IPS-NIHi11 (cell line): ENCODE data around the gene GNB1L.
A peak's percentile ranks its signal among the peaks of the same experiment; 100 is the strongest.

ENCODE experiments used
- DNase-seq: peaks from one replicate; pipeline ENCODE4 v3.0.0; 2012; ENCODE audit warnings: mixed read lengths, low spot score

GNB1L gene

DNA sequence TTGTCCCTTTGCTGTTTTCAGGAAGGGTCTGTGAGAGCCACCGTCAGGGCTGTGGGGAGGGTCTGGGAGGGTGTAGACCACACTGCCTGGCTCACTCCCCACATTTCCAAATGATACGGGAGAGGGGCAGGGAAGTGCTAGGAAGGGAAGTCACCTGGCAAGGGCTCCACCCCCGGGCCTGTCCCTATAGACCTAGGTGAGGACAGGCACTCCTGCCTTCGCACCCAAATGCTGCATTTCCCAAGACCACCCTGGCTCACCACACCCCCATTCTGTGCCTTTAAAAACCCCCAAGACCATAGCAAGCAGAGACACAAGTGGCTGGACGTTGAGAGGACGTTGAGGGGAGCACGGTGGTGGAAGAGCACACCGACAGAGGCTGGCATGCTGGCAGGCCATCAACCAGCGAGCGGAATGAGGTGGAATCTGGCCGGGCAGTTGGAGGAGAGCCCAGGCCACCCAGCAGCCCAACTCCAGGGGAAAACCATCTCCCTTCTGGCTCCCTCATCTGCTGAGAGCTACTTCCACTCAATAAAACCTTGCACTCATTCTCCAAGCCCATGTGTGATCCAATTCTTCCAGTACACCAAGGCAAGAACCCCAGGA is 45.7 kb downstream of the GNB1L start:
- no peak for DNase-seq

DNA sequence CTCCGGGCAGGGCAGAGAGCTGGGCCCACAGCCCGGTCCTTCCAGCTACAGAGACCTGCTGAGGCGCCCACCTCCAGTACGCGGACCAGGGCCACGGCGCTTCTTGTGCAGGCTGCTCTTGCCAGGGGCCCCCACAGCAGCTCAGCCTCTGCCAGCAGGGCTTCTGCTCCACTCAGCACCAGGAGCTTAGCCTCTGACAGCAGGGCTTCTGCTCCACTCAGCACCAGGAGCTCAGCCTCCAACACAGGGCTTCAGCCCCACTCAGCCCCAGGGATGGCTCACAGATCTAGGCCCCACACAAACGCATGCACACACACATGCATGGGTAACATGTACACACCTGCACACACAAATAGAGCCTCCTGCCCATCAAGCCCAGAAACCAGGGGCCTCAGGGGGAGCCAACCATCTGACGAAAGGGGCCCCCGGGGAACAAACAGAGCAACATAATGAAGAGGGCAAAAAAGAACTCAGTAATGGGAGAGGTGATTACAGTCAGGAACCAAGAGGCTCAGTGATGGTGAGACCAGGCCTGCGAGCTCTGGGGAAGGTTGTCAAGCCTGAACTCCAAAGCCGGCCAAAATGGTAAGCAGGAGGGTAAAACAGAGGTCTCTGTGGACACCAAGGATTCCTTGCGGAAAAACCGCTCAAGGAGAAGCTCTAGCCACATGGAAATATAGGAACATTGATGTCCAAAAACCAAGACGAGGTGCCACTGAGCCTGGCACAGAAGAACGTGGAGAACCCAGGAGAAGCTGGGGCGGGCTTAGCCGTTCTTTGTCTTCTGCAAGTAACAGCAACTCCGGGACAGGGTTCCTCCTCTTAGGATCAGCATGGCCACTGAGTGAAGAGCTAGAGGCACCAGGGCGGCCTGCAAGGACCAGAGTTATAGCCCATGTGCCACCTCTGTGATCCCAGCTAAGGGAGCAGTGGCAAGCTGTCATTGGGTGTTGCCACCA is 46.5 kb downstream of the GNB1L start:
- DNase-seq = no peak

DNA sequence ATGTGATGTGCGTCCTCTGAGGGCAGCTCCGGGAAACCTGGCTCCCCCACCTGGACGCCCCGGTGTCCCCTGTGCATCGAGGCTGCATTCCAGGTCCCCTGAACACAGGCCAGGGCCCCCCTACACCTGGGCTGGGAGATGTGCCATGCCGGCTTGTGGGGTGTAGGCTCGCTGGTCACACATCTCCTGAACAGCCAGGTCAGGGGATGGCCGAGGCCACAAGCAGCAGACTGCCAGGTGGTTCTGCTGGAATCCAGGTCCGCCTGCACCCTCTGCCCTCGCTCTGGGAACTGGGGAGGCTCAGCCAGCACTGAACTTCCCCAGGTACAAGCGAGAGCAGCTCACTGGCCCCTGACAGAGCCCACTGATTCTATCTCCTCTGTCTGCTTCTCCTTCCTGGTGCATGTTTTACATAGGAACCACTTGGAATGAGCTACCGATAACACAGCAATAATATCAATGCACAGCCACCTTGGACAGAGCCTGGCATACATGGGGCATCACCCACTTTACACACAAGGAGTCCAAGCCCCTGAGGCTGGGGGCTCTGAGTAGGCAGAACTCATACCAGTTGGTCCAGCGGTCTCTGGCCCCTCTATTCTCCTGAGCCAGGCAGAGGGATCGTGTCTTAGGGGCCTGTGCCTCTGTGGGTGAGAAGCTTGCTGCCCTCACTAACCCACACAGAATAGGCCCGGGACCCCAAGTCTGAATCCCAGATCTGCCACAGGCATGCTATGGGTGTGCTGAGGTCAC is 47.3 kb downstream of the GNB1L start:
- DNase-seq = no peak

DNA sequence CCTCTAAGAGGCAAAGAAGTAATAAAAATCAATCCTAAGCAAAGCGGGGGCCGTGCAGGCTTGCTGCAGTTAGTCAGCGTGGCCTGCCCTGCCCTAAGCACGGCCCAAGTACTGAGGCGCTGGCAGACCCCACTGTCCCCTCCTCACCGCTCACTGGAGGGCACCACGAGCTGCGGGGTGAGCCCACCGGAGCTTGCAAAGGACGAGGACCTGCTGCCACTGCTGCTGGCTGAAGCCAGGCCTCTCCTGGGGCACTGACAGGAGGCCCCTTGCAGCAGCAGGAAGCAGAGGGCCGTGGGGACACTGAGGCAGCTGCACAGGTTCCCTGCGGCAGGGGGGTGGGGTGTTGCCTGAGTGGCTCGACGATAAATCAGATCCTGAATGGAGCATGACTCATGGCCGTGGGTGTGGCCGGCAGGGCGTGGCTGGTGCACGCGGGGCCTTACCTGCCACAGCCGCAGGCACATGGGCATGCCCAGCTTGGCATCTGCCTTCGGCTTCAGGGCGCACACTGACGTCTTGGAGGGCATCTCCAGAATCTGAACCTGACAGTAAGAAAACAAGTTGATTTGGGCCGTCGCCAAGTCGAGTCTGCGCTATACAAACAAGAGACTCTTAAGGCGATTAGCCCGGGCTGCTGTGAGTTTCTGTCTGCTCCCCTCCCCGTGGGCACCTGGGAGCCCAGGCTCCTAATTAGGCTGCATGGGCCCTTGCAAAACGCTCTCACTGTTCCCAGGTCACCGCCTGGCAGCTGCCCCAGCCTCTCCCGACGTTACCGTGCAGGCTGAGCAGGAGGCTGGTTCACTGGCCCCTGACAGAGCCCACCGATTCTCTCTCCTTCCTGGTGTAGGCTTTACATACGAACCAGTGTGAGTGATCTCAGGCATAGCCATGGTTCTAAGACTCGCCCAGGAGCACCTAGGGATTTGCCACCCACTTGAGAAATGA is 48.2 kb downstream of the GNB1L start:
- peak; percentile 62 for DNase-seq

DNA sequence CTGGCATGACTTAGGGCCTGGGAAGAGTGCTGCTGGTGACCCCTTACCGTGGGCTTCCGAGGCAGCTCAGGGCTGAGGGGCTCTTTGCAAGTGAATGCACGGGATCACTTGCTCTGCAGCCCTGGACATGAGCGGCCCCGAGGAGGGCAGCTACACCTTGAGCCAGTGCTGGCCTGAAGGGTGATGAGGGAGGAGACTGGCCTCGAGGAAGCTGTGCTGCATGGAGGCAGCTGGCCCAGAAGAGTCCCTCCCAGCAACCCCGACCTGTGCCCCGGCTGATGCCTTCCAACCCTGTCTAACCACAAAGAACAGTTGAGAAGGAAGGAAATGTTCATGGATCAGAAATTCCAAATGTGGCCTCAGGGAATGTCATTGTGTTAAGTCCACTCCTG is 48.9 kb downstream of the GNB1L start:
- no peak for DNase-seq

DNA sequence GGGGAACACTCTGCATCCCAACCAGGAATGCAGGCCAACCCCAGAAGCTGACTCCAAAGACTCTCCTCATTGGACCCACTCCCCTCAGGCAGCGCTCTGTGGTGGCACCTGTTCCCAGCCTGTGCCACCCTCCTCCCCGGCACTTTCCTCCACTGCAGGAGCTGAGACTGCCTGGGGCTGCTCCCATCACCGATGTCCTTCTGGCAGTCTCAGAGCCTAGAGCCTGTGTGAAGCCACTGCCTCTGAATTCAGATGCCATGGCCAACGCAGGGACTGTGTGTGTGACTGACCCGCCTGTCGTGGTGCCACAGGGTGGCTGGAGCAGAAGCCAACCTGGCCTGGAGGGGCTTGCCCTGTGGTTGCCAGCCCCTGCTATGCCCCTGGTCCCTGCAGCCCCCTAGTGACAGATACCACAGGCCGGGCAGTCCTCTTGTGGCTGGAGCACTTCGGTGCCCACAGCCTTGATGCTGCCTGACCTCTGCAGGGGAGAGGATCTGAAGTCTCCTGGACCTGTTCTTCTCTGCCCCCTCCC is 50.9 kb downstream of the GNB1L start:
- no peak for DNase-seq

DNA sequence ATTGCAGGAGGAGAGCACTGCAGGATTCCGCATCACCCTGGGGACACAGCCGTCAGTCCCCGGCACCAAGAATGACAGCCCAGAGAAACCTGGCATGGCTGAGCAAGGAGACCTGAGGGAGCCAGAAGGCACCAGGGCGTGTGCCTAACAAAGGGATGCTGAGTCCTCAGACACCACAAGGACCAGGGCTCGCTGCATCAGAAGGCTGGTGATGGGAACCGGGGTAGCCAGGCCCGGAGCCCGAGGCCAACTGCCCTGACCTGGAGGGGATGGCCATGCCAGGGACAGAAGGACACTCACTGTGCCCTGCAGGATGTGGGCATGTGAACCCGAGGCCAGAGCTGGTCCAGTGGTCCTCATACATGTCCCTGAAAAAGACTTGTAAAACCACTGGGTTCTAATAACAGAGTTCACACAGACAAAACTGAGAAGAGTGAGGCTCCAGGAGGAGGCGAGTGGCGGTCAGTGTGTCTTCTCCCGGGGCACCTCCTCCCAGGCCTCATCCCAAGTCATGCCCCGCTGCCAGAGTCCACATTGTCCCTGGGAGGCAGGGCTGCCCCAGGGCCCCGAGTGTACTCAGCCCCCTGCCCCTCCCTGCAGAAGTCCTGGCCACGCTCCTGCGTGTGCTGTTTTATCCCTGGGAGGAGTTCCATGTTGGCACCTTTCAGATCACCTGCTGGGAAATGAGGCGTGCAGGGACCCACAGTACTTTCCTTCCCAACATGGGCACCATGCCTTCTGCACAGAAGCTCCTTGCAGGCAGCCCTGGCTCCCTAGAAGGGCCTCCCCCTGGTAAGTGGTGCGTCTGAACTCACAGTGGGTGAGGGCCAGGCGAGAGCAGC is 51.6 kb downstream of the GNB1L start:
- DNase-seq = no peak

DNA sequence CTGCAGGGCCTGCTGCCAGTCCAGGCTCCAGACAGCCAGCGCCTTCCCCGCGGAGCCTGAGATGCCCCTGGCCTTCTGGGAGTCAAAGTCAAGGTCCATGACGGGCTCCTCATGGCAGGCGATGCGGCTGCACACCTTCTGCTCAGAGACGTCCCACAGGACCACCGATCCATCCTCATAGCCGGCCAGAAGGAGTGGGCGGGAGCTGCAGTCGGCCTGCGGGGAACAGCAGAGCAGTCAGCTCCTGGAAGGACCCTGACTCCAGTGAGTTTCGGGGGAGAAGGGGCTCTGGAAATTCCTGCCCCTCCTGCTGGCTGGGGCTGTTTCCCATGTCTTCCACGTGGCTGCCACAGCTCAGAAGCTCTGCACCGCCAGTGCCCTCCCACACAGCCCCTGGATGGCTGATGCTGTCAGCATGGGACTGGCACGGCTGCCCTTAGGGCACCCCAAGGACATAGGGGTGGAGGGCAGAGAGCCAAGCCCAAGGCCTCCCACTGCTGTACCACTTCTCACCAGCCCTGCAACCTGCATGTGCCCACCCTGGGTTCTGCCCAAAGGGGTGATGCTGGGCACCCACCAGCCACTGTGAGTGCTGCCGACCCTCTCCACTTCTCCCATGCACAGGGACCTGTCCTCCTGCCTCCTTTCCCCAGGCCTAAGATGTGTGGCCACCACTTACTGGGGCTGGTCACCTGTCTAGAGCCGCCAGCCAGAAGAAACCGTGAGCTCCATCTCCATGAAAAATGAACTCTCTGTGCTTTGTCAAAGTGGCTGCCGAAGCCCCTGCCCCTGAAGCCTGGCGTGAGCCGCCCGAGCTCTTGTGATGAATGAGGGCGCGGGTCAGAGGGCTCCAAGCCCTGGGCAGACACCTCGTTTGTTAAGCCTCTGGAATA is 52.4 kb downstream of the GNB1L start:
- no peak for DNase-seq

DNA sequence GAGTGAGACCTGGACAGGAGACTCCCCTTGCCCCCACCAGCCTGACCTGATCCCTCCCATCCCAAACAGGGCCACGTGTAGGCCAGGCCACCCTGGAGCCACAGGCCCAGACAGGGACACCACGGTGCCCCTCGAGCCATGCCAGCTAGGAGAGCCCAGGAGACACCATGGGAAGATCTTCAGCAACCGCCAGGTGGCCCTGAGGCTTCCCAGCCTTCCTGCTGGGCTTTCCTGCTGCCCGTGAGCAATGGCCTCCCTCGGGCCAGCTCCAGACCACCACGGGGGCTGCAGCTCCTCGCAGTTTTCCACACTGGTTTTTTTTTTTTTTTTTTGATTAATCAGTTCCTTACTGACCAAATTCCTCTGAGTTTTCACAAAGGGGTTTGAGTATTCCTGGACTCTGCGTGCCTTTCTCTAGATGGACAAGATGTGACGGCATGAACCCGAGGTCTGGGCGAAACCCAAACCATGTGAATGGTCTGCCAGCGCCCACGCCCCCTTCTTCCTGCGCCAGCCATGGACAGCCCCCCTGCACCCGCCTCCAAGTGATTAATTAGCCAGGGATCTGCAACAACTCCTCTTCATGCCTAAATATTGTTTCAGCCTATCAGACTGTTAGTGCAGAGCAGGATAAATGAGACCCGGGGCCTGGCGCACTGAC is 53.2 kb downstream of the GNB1L start:
- DNase-seq = no peak

DNA sequence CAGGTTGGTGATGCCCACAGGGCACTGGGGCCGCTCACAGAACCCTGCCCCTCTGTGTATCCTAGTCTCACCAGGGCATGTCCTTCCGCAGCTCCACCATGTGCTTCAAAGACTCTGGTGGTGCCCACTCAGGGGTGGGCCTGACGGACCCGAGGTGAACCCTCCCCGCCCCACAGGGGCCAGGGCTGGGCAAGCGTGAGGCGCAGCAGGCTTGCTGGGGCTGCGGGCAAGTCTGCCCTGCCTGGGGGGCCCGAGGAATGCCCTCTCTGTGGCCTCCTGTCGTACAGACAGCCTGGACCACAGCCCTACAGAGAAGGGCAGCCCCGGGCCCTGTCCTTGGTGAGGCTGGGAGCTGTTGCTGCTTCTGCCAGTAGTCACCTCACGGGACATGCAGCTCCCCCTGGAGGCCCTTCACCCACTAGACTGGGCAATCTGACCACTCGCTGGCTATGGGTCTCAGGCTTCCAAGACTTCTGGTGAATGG is 53.9 kb downstream of the GNB1L start:
- DNase-seq = peak; percentile 79

DNA sequence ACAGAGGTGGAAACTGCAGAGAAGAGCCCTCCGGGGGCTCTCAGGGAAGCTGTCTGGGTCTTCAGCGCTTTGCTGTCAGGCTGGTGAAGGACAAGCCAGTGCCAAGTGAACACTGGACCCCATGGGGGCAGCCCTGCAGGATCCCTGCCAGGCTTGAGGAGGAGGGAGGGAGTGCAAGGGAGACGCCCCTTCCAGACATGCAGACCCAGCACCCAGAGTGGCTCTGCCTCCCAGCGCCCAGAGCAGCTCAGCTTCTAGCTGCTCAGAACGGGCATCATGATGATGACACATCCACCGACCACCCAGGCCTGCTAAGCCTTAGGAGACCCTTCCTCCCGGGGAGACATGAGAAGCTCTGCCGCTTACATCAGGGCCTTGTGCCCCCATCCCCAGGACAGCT is 54.4 kb downstream of the GNB1L start:
- DNase-seq = no peak

DNA sequence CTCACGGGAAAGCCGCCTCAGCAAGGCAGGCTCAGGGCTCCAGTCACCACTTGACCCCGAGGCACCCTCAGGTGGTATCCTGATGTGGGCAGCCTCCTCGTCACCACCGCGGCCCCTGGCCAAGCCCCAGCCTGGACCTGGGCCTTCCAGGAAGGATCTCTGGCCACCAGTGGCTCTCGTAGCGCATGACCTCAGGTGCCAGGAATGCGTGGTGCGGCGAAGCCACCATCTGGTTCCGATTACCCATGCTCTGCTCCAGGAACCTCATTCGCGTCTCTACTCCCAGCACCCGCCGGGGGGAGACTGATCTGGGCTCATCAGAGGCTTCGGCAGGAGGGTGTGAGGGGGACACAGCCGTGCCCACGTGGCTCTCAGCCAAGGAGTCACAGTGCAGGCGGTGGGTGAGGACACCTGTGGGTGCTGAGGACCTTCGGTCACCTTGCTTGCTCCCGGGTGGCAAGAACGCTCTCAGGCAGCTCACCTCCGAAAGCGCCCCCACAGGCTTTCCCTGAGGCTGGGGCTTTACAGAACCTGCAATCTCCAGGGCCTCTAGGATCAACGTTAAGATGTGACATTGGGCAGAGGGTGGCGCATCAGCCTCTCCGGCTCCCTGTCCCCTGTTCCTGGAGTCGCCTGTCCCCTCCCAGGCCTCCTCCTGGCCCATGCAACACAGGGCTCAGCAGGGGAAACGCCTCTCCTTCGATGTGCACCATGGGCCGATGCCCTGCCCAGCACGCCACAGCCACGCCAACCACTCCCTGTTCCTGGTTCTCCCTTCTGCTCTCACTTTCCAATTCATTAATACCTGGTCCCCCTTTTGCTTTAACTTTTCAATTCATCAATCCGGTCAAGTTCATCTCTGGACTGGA is 55.1 kb downstream of the GNB1L start:
- no peak for DNase-seq

DNA sequence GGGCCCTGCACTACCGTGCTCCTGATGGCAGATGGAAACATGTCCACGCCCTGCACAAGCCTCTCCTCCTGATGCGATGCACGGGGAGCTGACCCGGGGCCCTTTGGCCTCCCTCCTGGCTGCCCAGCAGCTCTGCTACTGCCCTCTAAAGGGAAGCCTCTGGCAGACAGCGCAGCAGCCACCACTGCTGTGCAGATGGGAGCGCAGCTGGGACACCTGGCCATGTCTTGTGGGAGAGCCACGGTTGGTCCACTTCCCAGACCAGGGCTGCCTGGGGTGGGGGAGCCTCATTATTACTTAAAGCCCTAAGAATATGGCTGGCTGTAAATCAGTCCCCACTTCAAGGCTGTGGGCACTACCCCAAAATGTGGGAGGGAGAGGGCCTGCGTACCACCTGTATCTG is 55.8 kb downstream of the GNB1L start:
- no peak for DNase-seq

DNA sequence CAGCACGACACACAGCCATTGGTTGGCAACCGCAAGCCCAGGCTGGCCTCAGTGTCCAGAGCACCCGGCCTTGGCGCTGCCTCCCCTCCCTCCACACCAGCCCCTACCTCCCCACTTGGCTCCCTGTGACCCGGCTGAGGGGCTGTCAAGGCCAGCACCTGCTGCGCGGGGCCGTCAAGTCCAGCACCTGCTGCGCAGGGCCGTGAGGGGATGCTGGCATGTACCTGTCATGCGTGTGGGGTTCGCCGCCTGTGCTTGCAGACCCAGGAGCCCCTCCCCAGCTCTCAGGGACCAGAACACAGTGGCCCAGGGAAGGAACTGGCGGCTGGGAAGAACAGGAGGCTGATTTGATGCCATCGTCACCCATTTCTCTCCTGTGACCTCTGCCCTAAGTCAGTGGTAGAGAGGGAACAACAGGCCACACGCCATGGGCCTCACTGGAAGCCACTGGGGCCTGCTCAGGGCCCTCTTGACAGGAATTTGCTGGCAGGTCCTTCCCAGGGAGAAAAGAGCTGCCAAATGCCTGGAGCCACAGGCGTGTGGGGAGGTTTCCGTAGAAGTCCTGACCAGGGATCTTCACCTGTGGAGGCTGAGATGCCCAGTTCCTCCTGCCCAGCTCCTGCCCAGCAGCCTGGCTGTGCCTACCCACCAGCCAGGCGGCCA is 56.5 kb downstream of the GNB1L start:
- DNase-seq = no peak

DNA sequence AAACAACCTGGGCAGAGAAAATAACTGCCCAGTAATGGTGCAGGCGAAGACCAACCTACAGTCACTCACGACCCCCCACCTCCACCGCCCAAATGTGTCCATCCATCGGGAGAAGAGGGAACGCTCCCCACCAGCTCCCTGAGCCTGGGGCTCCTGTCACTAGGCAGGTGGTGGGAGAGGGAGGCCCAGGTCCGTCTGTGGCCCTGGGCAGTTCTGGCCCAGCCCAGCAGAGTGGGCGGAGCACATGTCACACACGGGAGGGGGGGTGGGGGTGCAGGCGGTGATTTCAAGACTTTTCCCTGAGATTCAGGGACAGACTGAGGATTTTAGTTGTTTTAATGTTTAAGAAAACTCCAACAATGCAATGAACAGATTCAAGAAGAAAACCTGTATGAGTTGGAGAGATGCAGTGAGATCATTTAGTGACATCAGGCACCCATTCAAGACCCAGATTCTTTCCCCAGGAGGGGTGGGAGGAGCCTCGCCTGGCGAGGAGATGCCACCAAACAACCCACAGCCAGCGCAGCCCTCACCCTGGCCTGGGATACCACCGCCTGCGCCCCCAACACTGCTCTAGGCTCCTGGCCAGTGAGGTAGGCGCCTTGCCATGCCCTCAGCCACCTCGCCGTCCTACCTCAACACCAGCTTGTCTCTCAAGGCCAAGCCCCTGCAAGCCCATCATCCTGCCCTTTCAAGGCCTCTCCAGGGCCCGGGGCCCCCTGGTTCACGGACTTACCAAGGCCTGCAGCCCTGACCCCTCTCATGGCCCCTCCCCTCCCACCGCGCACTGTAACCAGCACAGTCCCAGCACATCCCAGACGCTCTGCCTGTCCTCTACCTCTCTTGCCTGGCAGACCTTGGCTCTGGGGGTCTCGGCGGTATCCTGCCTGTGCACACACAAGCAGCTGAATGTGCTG is 57.3 kb downstream of the GNB1L start:
- DNase-seq = no peak

DNA sequence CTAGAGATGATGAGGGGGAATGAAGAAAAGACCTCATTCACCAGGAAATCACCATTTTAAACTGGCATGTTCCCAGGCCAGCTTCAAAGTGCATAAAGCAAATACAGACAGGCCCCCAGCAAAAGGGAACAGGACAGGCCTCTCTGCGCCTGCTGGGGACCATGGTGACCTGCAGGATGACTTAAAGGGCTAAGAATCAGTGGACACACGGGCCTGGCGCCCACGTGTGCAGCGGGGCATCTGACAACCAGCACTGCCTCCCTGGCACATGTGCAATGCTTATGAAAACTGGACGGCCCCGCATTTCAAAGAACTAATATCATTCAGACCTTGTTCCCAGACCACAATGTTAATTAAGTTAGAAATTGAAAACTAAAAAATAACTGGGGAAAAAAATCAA is 58.5 kb downstream of the GNB1L start:
- no peak for DNase-seq
